ENCODE measurements around the gene BGLAP.
"Not testable (repeated sequence)": the region's sequence is repeated elsewhere in the genome, so short reads cannot be mapped to it uniquely, and the experiment has no call there.

Gene BGLAP

GRCh38 chr1:156241926-156242325 lies at the start of gene BGLAP:
Gene BGLAP (plus strand): TSS chr1:156242184. CDS start chr1:156242232, 48 bp downstream.
- no peak for DNase-seq

DNA sequence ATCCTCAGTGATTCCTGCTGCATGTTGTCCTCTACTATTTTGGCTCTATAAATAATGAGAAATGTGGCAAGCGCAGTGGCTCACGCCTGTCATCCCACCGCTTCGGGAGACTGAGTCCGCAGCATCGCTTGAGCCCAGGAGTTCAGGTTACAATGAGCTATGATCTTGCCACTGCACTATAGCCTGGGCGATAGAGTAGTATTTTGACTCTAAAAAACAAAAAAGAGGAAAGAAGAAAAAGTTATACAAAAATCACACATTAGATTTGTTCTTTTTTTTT lies 48.8 kb upstream of the BGLAP start:
- no peak for DNase-seq

- DNase-seq, result peak; percentile 100
Observed at GRCh38 chr1:156193488-156194299, 48.3 kb upstream of the BGLAP start, which contains the start of gene SLC25A44. Gene SLC25A44 (plus strand): TSS chr1:156194104. CDS start chr1:156199848, 5,744 bp downstream.

GRCh38 chr1:156194300-156194652 lies 47.7 kb upstream of the BGLAP start:
- peak; percentile 72 for DNase-seq

DNA sequence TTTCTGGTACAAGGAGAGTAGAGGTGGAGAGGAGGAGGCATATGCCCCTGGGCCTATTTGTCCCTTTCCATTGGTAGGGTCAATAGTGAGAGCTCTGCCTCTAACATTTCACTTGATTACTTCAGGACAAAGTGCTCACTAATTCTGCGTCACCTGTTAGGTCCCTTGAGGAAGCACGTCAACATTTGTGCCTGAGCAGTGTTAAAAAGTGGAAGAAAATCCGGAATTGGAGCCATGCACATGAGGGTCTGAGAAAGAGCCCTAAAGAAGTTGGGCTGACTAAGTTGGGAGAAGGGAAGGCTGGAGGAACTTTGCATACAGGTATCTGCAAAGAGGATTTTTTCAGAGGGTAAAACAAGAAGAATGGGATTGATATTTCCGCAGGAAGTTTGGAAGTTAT lies 46.1 kb upstream of the BGLAP start:
- DNase-seq, result no peak

DNA sequence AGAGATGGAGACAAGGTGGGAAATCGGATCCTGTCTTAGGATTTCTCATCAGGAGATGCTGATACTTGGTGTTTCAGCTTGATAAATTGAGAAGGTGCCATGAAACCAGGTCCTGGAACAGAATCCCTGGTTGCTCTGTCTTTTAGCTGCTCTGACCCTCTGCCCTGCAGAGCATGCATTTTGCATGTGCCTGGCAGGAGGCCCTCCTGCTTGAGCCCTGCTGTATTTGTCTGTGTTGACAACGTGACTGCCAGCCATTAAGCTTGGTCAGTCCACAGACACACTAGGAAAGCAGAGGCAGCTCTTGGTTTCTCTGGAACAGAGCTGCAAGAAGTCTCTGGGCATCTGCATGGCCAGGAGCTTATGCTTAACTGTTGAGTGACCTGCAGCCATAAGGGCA lies 45.5 kb upstream of the BGLAP start:
- DNase-seq, result no peak

- no peak for DNase-seq
Observed at GRCh38 chr1:156198831-156199349, 43.1 kb upstream of the BGLAP start.

GRCh38 chr1:156200044-156200443 lies 41.9 kb upstream of the BGLAP start:
- no peak for DNase-seq

- no peak for DNase-seq
Observed at GRCh38 chr1:156203331-156203730, 38.7 kb upstream of the BGLAP start.

GRCh38 chr1:156204686-156205085 lies 37.3 kb upstream of the BGLAP start:
- DNase-seq, result no peak

DNA sequence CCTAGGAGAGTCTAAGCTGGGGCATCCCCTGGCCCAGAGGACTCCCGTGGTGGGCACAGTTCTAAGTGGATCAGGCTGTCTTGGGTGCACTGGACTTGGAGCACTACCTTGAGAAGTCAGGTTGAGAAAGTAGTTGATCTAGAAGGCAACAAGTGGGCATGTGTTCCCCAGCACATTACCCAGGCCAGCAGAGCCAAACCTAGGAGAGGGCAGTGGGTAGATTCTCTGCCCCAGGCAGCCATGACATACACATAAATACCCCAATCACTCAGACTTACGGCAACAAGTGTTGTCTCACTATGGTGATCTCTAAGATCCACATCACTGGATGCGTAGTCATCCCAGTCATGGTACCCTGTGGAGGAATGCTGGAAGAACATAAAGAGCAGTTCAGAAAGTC lies 30.7 kb upstream of the BGLAP start:
- no peak for DNase-seq

GRCh38 chr1:156212130-156212529 lies 29.9 kb upstream of the BGLAP start:
- DNase-seq, result no peak

GRCh38 chr1:156212833-156213643 lies 28.9 kb upstream of the BGLAP start, which contains the start of gene PMF1:
Gene PMF1 (plus strand): TSS chr1:156213007. CDS start chr1:156213016, 9 bp downstream.
- peak; percentile 100 for DNase-seq

DNA sequence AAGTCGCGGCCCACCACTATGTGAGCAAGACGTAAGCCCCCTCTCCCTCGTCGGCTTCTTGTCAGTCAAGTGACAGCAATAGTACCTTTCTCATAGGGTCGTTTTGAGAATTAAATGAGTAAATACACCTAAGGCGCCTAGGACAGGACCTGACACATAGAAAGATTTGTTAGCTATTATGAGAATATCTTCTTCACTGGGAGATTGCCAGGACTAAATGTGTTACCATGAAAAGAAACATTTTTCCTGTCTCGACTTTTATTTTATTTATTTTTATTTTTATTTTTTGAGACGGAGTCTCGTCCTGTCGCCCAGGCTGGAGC lies 28.4 kb upstream of the BGLAP start:
- DNase-seq, result no peak

DNA sequence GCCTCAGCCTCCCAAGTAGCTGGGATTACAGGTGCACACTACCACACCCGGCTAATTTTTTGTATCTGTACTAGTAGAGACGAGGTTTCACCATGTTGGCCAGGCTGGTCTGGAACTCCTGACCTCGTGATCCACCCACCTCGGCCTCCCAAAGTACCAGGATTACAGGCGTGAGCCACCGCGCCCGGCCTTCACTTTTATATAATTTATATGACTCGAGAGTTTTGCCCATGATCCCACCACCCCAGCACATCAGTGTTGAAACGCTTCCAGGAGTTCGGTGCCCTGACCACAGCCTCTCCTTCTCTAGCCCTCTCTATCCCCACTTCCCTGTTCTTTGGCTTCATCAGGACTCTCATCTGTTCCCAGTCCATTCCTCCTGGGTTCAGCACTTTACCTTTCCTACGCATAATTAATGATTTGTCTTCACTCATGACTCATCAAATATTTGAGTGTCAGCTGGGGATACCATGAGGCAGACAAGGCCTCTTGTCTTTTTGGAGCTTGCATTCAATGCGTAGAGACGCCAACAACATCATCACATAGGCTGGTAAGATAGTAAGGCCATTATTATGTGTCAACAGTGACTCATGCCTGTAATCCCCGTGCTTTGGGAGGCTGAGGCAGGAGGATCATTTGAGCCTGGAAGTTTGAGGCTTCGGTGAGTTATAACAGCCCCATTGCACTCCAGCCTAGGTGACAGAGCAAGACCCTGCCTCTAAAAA lies 27.8 kb upstream of the BGLAP start:
- peak; percentile 50 for DNase-seq

- DNase-seq, result not testable (repeated sequence)
Observed at GRCh38 chr1:156216361-156217086, 25.5 kb upstream of the BGLAP start.

DNA sequence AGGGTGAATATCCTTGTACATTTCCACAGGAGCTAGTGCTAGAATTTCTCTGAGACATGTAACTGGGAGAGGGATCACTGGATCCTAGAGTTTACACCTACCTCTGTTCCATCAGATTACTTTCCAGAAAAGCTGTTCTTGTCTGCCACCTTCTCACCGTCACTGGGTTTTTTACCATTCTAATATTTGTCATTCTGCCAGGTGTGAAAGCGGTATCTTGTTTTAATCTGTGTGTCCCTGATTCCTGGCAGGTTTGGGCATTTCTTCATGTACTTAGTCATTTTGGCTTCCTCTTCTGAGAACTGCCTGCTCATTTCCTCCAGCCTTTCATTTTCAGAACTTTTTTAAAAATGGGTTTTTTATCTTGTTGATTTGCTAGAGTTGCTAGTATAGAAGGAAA lies 24.1 kb upstream of the BGLAP start:
- DNase-seq, result no peak

- DNase-seq, result no peak
Observed at GRCh38 chr1:156220226-156220625, 21.8 kb upstream of the BGLAP start.

DNA sequence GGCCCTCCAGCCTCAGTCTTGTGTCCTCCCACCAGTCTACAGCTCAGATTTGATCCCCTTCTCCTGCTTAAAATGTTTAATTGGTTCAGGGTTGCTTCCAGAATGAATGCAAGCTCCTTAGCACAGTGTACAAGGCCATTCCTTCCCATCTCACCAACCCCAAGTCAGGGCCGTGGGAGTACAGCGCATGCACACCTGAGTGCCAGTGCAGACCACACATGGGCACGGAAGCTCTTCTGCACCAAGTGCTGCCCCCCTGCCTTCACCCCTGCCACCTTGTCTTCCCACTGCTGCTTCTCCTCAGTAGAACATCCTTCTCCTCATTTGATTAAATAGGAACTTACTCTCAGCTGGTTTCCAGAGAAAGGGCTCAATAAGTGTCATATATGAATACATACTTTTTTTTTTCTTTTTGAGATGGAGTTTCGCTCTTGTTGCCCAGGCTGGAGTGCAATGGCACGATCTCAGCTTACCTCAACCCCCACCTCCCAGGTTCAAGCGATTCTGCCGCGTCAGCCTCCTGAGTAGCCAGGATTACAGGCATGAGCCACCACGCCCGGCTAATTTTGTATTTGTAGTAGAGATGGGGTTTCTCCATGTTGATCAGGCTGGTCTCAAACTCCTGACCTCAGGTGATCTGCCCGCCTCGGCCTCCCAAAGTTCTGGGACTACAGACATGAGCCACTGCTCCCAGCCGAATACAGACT lies 19.8 kb upstream of the BGLAP start:
- no peak for DNase-seq

GRCh38 chr1:156225677-156226014 lies 16.3 kb upstream of the BGLAP start:
- no peak for DNase-seq

DNA sequence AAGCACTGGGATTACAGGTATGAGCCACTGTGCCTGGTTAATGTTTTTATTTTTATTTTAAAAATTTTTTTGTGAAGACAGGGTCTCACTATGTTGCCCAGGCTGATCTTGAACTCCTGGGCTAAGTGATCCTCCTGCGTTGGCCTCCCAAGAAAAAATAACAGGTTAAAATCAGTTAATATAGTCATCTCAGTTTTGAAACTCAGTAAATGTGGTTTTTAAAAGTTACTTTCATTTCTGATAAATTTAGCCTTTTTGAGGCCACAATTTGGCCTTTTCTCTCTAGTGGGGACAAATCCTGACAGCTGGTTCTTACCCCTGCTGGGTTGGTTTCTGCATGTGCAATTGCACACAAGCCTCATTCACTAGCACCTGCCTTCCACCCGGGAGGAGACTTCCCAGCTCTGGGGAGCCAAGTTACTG lies 15.9 kb upstream of the BGLAP start:
- no peak for DNase-seq

DNA sequence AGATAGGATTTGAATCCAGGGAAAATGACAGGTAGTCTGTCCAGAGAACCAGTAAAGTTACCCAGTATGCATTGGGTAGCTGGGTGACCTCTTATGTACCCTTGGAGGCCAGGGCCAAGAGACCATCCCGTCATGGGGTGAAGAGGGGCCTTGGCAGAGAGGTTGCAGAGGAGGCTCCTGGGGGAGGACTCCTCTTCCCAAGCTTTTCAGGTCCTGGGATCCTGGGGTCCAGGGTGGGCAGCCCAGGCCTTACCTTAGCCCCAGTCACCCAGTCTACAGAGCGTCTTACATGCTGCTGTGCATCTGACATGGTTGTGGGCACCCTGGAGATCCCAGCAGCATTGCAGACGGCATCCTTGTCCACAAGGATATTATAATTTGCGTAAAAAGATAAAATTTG lies 15.2 kb upstream of the BGLAP start:
- DNase-seq, result no peak
